Umbilical cord (tissue), 2 donors: ENCODE results near the gene WASL. TPM values are rescaled to one million over a fixed set of nuclear protein-coding genes. Genes with fewer than 3 reads are reported as not detected.

ENCODE experiments used
- DNase-seq: peaks from one replicate; pipeline ENCODE4 v3.0.0-alpha.2; 2015; ENCODE audit warnings: low spot score
- total RNA-seq: library from RNA; depleted of rRNA; stranded (reverse); fragments of >200 nt; gene quantifications from one replicate; pipeline ENCODE4 v1.2.3, GENCODE V29; 2014; ENCODE audit warnings: low replicate concordance; ENCODE audit not compliant: insufficient read depth

Gene WASL
- total RNA-seq, 1 donor from 2014 or later: 21.4 TPM

DNA sequence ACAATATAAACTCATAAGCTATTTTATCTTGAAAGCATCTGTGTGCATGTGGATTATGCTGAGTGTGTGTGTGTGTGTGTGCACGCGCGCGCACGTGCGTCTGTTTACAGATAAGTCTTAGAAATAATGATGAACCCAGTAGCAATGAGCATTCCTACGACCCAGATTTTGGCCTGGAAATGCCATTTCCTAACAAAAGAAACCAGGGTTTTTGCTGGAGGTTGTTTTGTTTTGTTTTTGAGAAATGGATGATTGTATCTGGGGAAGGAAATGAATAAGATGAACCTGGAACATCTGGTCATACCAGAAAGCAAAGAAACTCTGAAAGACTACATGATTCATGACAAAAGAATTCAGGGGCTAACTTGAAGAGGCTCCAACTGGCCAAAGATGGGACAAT lies 115.2 kb downstream of the WASL start:
- DNase-seq: no peak

DNA sequence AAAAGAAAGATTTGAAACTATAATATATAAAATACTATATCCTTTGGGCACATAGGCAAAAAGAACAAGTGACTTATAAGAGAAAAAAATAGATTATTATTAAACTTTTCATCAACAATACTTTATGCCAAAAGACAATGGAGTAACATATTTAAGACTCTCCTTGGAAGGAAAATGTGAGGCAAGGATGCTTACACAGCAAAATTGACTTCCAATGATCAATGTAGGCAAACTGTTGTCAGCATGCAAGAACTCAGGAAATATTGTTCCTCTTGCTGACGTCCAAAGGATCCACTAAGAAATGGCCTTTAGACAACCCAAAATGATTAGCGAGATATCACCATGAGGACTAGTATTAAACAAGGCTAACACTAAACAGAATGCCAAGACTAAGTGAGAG lies 116.0 kb downstream of the WASL start:
- no peak for DNase-seq

Other genes with a start within 250 kb of the WASL start
- gene IQUB, start 214.4 kb downstream of the WASL start, total RNA-seq: 2.6 TPM
- gene NDUFA5, start 191.2 kb downstream of the WASL start, total RNA-seq: 74.2 TPM
- 0.96 TPM for gene ASB15, start 147.2 kb downstream of the WASL start, total RNA-seq
- 1.4 TPM for gene LMOD2, start 93.1 kb downstream of the WASL start, total RNA-seq
- 2.6 TPM for gene HYAL4, start 96.2 kb upstream of the WASL start, total RNA-seq
- 1.2 TPM for gene SPAM1, start 176.2 kb upstream of the WASL start, total RNA-seq